PC-9 (cell line): ENCODE results near the gene SERTAD3. TPM values are rescaled to one million over a fixed set of nuclear protein-coding genes. Genes with fewer than 3 reads are reported as not detected.

Source experiments
- BruUV-seq: library from RNA; stranded (reverse); fragments of 400-500 nt; replicated peaks from 2 replicates; lab custom pipeline; 2021; lab: Mats Ljungman, UMichigan
- CTCF ChIA-PET: fragments of 300-600 bp; sonication (Branson Sonifier 250); formaldehyde crosslinking; loops from one replicate; lab custom pipeline; 2022; ENCODE audit warnings: antibody characterized with exemption; lab: Charles Lee
- POLR2A ChIA-PET: fragments of 300-600 bp; sonication (Branson Sonifier 250); formaldehyde crosslinking; loops from one replicate; lab custom pipeline; 2022; ENCODE audit warnings: antibody characterized with exemption; ENCODE audit not compliant: unreplicated experiment; lab: Charles Lee
- DNase-seq, 2 experiments: peaks; one replicate each; pipeline versions ENCODE4 v3.0.0 to v3.0.0-alpha.2; 2015 to 2022; ENCODE audit warnings: mixed read lengths in 1 of 2
- H2AFZ ChIP-seq: fragments of 200-600 bp; sonication (generic); 2 replicates; pipeline ENCODE4 v1.8.1; 2017; ENCODE audit warnings: antibody characterized with exemption
- H3F3A ChIP-seq: fragments of 200-600 bp; sonication (generic); 2 replicates; pipeline ENCODE4 v1.8.1; 2017; ENCODE audit warnings: antibody characterized with exemption, mild to moderate bottlenecking, low read depth; ENCODE audit not compliant: insufficient read depth
- H3K27ac ChIP-seq: fragments of 200-600 bp; sonication (generic); 2 replicates; pipeline ENCODE4 v1.6.1; 2016; ENCODE audit warnings: mixed run types
- H3K27me3 ChIP-seq: fragments of 200-600 bp; sonication (generic); 2 replicates; pipeline ENCODE4 v1.6.1; 2016; ENCODE audit warnings: low read depth, mixed run types; ENCODE audit not compliant: insufficient read depth
- H3K36me3 ChIP-seq: fragments of 200-600 bp; sonication (generic); 2 replicates; pipeline ENCODE4 v1.6.1; 2016; ENCODE audit warnings: low read depth, mixed run types
- H3K4me1 ChIP-seq: fragments of 200-600 bp; sonication (generic); replicated peaks from 2 replicates; pipeline ENCODE4 v1.6.1; 2016; ENCODE audit warnings: mixed run types; ENCODE audit not compliant: insufficient read depth
- H3K4me2 ChIP-seq: fragments of 200-600 bp; sonication (generic); 2 replicates; pipeline ENCODE4 v1.6.1; 2017; ENCODE audit warnings: mixed run types
- H3K4me3 ChIP-seq: fragments of 200-600 bp; sonication (generic); 2 replicates; pipeline ENCODE4 v1.6.1; 2016; ENCODE audit warnings: mixed run types
- H3K79me2 ChIP-seq: fragments of 200-600 bp; sonication (generic); 2 replicates; pipeline ENCODE4 v1.6.1; 2017; ENCODE audit warnings: low read depth, mixed run types
- H3K9me2 ChIP-seq: fragments of 200-600 bp; sonication (generic); 2 replicates; pipeline ENCODE4 v1.8.1; 2017; ENCODE audit warnings: mild to moderate bottlenecking; ENCODE audit not compliant: insufficient read depth
- H3K9me3 ChIP-seq: fragments of 200-600 bp; sonication (generic); 2 replicates; pipeline ENCODE4 v1.8.1; 2016; ENCODE audit warnings: low read depth; ENCODE audit not compliant: insufficient read depth
- H4K20me1 ChIP-seq: fragments of 200-600 bp; sonication (generic); 2 replicates; pipeline ENCODE4 v1.8.1; 2017; ENCODE audit not compliant: insufficient read depth
- EZH2 ChIP-seq: fragments of 200-600 bp; sonication (generic); IDR thresholded peaks from 2 replicates; pipeline ENCODE4 v1.8.0; 2017; ENCODE audit warnings: antibody characterized with exemption, low read depth
- intact Hi-C: fragments of 100-400 bp; cut with micrococcal nuclease; formaldehyde crosslinking; loops from one replicate; pipeline ENCODE4 v1.10.0; 2022; ENCODE audit not compliant: unreplicated experiment
- total RNA-seq: library from RNA; stranded (reverse); gene quantifications from 2 replicates; pipeline ENCODE4 v1.2.3, GENCODE V29; 2021
- TF ChIP-seq, protein P1 (sequence below): fragments of 200-600 bp; sonication (generic); conservative IDR thresholded peaks from 2 replicates; pipeline ENCODE4 v1.6.1; 2017; ENCODE audit warnings: mixed run types, antibody characterized with exemption, mild to moderate bottlenecking, moderate library complexity

Gene SERTAD3
- total RNA-seq, 1 experiment from 2014 or later: 41.4 TPM

DNA sequence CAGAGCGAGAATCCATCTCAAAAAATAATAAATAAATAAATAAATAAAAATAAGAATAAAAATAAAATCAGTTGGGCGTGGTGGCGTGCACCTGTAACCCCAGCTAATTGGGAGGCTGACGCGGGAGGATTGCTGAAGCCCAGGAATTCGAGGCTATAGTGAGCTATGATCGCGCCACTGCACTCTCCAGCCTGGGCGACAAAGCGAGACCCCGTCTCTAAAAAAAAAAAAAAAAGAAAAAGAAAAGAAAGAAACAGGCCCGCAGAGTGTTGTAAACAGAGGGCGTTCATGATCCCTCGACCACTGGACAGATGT is 23.7 kb downstream of the SERTAD3 start:
- Histone ChIP-seq H3F3A (peaks cover 18% of the 10 kb centered on the region), H3K4me2 (peak overlapping the region; percentile 98), H3K4me3 (peak overlapping the region; percentile 70), H4K20me1 (no peaks in the 10 kb centered on the region), H3K27me3 (no peaks in the 10 kb centered on the region), H3K36me3 (no peaks in the 10 kb centered on the region), H2AFZ (peak overlapping the region; percentile 84), H3K9me3 (no peaks in the 10 kb centered on the region), H3K79me2 (peaks cover 28% of the 10 kb centered on the region), H3K4me1 (peaks cover 12% of the 10 kb centered on the region), H3K9me2 (no peaks in the 10 kb centered on the region), H3K27ac (no peak overlapping the region)
- ChIA-PET CTCF (interaction anchor here (0.6 to 1.0 kb wide), 13 partner anchors 8 to 297 kb away, joined by 3 to 12 read pairs (median 4); partner anchors contain the start of genes BLVRB and ITPKC), POLR2A (interaction anchor here (0.6 to 1.5 kb wide), 9 partner anchors 13 to 228 kb away, joined by 3 to 19 read pairs (median 5); no protein-coding TSS in a partner anchor)
- no peak for DNase-seq
- intact Hi-C loops: loop anchor here (2.0 to 10.0 kb wide), 2 partner anchors 44 to 104 kb away; partner anchors contain the start of gene BLVRB
- no TSS peak for BruUV-seq
- TF ChIP-seq, protein P1, sequence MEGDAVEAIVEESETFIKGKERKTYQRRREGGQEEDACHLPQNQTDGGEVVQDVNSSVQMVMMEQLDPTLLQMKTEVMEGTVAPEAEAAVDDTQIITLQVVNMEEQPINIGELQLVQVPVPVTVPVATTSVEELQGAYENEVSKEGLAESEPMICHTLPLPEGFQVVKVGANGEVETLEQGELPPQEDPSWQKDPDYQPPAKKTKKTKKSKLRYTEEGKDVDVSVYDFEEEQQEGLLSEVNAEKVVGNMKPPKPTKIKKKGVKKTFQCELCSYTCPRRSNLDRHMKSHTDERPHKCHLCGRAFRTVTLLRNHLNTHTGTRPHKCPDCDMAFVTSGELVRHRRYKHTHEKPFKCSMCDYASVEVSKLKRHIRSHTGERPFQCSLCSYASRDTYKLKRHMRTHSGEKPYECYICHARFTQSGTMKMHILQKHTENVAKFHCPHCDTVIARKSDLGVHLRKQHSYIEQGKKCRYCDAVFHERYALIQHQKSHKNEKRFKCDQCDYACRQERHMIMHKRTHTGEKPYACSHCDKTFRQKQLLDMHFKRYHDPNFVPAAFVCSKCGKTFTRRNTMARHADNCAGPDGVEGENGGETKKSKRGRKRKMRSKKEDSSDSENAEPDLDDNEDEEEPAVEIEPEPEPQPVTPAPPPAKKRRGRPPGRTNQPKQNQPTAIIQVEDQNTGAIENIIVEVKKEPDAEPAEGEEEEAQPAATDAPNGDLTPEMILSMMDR: no peak
- no peak for TF ChIP-seq EZH2

DNA sequence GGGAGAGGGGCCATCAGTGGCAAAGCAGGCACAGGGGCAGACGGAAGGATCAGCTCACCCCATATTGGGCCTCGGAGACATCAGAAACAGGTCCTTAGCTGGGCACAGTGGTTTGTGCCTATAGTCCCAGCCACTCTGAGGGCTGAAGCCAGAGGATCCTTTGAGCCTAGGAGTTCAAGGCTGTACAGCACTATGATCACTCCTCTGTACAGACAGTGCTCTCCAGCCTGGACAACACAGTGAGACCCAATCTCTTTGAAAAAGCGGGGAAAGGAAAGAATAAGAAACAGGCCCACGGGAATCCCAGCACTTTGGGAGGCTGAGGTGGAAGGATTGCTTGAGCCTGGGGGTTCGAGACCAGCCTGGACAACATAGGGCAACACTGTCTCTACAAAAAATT is 24.4 kb downstream of the SERTAD3 start:
- Histone ChIP-seq H3K4me3 (no peak overlapping the region), H3K36me3 (no peaks in the 10 kb centered on the region), H3K4me2 (no peak overlapping the region), H3K27me3 (no peaks in the 10 kb centered on the region), H3K9me3 (no peaks in the 10 kb centered on the region), H2AFZ (no peak overlapping the region), H4K20me1 (no peaks in the 10 kb centered on the region), H3K9me2 (no peaks in the 10 kb centered on the region), H3K79me2 (peaks cover 25% of the 10 kb centered on the region), H3K4me1 (peaks cover 12% of the 10 kb centered on the region), H3K27ac (no peak overlapping the region), H3F3A (peaks cover 18% of the 10 kb centered on the region)
- TF ChIP-seq, protein P1: no peak
- no peak for TF ChIP-seq EZH2
- intact Hi-C loops: loop anchor here (2.0 to 10.0 kb wide), 2 partner anchors 45 to 105 kb away; partner anchors contain the start of gene BLVRB
- no TSS peak for BruUV-seq
- ChIA-PET POLR2A (interaction anchor here (1.0 kb wide), 1 partner anchor 45 kb away, joined by 6 read pairs; no protein-coding TSS in a partner anchor), CTCF (interaction anchor here (0.6 to 1.0 kb wide), 4 partner anchors 15 to 281 kb away, joined by 3 to 12 read pairs (median 6); no protein-coding TSS in a partner anchor)
- DNase-seq: no peak

DNA sequence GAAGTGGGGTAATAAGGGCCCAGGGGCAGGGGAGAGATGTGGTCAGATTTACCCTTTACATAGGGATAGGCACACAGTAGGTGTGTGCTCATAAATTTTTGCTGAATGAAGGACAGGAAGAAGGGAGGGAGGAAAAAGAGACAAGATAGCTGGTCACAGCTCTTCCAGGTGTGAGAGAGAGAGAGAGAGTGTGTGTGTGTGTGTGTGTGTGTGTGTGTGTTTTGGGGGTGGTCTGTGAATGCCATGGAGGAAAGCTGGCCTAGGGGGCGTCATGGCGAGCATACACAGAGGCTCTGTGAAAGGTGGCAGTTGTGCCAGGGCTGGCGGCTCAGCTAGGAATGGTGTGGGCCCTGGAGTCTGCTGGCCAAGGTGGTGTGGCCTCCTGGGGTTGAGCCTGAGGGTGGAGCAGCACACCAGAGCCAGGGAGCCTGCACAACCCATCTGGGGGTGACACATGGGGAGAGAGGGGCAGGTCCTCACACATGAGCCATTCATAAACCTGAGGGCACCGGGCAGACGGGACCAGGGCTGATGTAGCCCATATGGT is 25.0 kb downstream of the SERTAD3 start:
- Histone ChIP-seq H3K9me3 (no peaks in the 10 kb centered on the region), H3K27ac (no peak overlapping the region), H3F3A (peaks cover 18% of the 10 kb centered on the region), H3K4me1 (peaks cover 12% of the 10 kb centered on the region), H3K79me2 (peaks cover 20% of the 10 kb centered on the region), H2AFZ (no peak overlapping the region), H3K36me3 (no peaks in the 10 kb centered on the region), H3K4me2 (no peak overlapping the region), H3K4me3 (no peak overlapping the region), H3K9me2 (no peaks in the 10 kb centered on the region), H3K27me3 (no peaks in the 10 kb centered on the region), H4K20me1 (no peaks in the 10 kb centered on the region)
- ChIA-PET CTCF (no interaction called here), POLR2A (no interaction called here)
- no peak for DNase-seq
- no peak for TF ChIP-seq EZH2
- TF ChIP-seq, protein P1: no peak
- intact Hi-C loops: no loop called here
- BruUV-seq: no TSS peak
